Activated CD4-positive, alpha-beta T cell treated with anti-CD3 and anti-CD28 coated beads, Interleukin-2, amount 50 U/mL, for 1 hour (primary cell): ENCODE data around the gene NUMB.

ENCODE experiments used
- DNase-seq: peaks from one replicate; pipeline ENCODE4 v3.0.0-alpha.2; 2020

NUMB gene

GRCh38 chr14:73283608-73284379 is 174.6 kb downstream of the NUMB start:
- DNase-seq: no peak

DNA sequence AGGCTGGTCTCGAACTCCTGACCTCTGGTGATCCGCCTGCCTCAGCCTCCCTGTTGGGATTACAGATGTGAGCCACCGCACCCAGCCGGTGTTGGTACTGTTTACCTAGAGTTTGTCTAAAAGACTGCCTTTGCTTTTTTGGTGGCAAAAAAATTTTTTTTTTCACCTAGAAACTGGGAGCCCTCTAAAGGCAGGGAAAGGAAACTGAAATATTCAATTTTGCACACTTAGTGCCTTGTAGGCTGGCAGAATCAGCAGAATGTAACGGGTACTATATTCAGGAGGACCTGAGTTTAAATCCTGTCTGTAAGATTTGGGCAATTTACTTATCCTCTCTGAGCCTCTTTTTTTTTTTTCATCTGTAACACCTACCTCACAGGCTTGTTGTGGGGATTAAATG is 177.4 kb downstream of the NUMB start:
- DNase-seq: no peak

DNA sequence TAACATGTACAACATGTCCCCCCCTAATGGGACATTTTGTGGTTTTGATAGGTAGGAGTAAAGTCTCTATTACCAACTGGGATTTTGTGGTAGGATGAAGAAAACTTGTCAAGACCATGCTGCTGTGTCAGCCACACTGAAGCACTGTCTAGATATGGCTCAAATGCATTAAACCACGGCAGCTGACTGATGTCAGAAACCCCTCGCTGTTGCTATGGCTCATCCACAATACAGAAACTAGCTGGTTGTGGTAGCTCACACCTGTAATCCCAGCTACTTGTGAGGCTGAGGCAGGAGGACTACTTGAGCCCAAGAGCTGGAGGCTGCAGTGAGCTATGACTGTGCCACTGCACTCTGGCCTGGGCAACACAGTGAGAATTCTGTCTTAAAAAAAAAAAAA is 181.0 kb downstream of the NUMB start:
- DNase-seq: no peak

DNA sequence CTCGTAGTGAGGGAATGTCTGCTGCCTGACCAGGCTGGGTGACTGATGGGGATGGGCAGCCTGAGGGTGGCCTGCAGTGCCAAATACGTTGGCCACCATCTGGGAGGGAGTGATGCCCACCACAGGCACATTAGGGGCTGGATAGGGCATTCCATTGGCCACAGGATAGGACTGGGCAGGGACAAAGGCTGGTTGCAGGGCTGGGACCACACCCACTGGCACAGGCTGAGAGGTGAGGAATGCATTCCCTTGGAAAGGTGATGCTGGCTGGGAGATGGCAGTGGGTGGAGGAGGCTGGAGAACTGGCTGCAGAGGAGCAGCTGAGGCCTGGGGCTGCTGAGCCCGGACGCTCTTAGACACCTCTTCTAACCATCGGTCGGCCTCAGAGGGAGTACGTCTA is 181.5 kb downstream of the NUMB start:
- no peak for DNase-seq

DNA sequence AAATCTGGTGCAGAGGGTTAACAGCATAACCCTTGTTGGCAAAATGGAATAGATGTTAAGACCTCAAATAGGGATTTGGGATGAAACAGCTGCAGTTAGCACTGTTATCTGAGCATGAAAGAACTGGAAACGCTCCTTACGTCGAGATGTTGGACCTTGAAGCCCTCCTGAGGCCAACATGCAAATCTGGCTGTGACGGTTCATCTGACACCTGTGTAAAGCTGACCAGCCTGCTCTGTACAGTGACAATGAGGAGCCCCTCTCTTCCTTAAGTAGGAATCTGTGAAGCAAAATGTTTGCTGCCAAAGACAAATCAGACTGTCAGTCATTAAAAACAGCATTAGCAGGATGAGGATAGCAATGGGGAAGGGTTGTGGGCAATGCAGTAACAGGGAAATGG is 184.5 kb downstream of the NUMB start:
- no peak for DNase-seq

DNA sequence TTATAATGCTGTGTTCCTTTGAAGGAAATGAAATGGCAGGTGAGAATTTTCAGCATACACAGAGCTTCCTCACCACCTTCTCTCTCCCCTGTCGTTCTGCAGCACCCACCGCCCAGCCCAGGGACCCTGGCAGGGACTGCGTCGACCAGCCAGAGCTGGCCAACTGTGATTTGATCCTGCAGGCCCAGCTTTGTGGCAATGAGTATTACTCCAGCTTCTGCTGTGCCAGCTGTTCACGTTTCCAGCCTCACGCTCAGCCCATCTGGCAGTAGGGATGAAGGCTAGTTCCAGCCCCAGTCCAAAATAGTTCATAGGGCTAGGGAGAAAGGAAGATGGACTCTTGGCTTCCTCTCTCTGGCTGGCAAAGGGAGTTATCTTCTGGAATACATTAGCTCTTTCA is 186.0 kb downstream of the NUMB start:
- DNase-seq: no peak

GRCh38 chr14:73269729-73270531 is 188.4 kb downstream of the NUMB start:
- DNase-seq: no peak

DNA sequence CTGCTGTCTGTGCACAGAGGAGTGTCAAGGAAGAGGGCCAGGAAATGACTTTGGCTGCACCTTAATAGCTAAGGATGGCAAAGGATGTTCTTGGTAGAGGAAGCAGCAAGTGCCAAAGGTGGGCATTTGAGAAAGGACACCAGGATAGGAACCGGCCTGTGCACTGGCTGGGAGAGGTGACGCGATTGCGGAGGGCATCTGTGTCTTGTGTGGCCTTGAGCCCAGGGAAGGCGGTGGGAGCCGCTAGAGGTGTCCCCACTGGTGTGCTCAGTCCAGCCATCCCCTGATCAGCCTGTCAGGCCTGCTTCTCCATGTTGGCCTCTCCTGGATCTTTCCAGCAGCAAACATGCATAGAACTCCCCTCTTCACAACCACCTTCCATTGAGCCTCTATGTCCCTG is 190.9 kb downstream of the NUMB start:
- no peak for DNase-seq

DNA sequence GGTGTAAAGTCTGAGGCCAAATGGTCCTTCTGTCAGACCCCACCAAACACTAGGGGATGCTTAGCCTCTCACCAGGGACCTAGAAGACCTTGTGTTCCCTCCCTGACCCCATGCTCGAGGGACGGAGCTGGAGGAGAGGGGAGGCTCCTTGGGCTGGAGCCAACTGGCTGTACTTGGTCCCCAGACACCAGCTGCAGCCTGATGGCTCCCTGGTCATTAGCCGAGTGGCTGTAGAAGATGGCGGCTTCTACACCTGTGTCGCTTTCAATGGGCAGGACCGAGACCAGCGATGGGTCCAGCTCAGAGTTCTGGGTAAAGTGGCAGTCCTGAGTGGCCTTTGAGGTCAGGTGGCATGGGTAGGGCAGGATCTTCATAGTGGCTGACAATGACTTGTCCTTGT is 192.0 kb downstream of the NUMB start:
- DNase-seq: no peak

DNA sequence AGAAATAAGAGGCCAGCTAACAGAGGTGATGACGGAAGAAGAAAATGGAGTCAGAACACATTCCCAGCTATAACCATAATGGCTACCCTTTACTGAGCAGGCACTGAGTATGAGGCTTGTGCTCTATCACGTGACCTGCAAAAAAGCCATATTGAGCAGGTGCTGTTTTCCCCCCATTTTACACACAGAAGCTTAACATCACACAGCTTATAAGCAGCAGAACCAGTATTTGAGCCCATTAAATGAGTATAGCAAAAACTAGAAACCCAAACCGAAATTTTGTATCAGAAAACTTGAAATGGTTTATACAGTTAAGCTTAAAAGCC is 192.7 kb downstream of the NUMB start:
- DNase-seq: no peak

GRCh38 chr14:73264885-73265720 is 193.2 kb downstream of the NUMB start:
- DNase-seq: no peak

DNA sequence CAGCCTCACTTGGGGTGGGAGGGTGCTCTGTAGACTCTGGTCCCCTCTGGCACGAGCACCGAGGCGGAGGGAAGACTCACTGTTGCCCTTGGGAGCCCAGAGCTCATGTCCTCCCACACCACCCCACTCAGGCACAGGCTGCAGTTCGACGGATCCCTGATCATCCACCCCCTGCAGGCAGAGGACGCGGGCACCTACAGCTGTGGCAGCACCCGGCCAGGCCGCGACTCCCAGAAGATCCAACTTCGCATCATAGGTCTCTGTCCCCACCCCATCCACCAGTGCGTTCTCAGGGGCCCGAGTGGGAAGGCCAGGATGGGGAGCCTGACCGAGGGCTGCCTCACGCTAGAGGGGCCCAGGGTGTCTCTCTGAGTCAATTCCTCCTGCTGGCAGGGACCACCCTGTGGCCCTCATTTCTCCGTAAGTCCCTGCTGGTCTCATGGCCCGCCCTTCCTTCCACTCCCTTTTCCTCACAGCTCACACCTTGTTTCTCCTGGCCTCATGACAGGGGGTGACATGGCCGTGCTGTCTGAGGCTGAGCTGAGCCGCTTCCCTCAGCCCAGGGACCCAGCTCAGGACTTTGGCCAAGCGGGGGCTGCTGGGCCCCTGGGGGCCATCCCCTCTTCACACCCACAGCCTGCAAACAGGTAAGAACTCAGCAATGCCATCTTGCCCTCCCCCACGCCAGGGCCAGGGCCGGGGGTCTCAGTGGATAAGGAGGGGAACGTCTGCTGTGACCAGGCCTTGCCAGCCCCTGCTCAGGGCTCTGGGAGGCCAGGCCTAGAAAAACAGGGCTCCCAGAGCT is 194.1 kb downstream of the NUMB start:
- no peak for DNase-seq

GRCh38 chr14:73263606-73264005 is 194.7 kb downstream of the NUMB start:
- DNase-seq: no peak

DNA sequence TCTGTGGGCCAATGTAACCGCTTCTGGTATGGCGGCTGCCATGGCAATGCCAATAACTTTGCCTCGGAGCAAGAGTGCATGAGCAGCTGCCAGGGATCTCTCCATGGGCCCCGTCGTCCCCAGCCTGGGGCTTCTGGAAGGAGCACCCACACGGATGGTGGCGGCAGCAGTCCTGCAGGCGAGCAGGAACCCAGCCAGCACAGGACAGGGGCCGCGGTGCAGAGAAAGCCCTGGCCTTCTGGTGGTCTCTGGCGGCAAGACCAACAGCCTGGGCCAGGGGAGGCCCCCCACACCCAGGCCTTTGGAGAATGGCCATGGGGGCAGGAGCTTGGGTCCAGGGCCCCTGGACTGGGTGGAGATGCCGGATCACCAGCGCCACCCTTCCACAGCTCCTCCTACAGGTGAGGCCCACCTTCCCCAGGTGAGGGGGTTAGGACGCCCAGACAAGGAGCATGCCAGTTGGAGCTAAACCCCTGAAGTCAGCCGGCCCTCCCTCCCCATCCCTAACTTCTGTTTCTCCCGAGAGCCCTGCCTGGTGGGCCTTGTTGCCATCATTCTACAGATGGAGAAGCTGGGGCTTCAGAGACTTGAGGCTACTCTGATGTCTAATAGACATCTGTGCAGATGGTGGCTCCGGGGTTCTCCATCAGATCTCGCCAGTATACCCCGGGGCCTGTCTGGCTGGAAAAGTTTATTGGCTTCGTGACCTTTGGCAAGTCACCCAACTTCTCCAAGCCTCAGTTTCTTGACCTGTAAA is 195.7 kb downstream of the NUMB start:
- DNase-seq: no peak

- no peak for DNase-seq
Observed at GRCh38 chr14:73261520-73262426, 196.6 kb downstream of the NUMB start.

DNA sequence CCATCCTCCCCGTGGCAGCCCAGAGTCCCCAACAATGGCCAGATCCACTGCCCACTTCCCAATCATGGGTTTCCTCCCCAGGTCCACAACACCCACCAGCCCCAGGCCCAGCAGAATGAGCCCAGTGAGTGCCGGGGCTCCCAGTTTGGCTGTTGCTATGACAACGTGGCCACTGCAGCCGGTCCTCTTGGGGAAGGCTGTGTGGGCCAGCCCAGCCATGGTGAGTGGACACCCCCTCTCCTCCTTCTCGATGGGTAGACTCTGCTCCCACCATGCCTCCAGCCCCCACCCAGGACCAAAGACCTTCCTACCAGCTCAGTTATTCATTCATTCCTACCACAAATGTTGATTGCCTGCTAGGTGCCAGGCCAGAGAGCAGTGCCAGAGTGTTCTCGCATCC is 197.3 kb downstream of the NUMB start:
- no peak for DNase-seq

- no peak for DNase-seq
Observed at GRCh38 chr14:73260574-73260973, 197.8 kb downstream of the NUMB start.

DNA sequence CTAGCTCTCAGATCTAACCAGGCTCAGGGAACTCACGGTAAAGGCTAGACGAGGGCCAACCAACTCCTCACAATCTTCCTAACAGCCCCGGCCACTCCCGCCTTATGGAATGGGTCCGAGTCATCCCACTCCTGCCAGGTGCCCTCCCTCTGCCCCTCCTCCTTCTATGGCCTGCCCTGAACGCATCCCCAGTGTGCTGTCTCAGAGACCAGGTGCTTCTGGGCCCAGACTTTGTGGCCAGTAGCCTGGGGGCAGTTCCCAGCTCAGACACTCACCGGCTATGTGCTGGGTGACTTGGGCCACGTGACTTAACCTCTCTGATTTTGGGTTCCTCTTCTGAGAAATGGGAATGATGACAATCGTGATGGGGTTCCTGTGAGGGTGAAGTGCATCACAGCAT is 198.5 kb downstream of the NUMB start:
- DNase-seq: no peak

GRCh38 chr14:73258845-73259611 is 199.3 kb downstream of the NUMB start:
- DNase-seq: no peak

- DNase-seq: no peak
Observed at GRCh38 chr14:73258076-73258475, 200.3 kb downstream of the NUMB start.
